NCI-H1092 (cell line): ENCODE data around the gene EXOC6B.
"Not testable (repeated sequence)": the region's sequence is repeated elsewhere in the genome, so short reads cannot be mapped to it uniquely, and the experiment has no call there.

Experiments used
- DNase-seq: peaks from one replicate; lab custom pipeline; 2025; lab: John Stamatoyannopoulos, UW

EXOC6B gene

GRCh38 chr2:72431737-72432136 lies 394.1 kb downstream of the EXOC6B start:
- no peak for DNase-seq

GRCh38 chr2:72427022-72427861 lies 398.6 kb downstream of the EXOC6B start:
- DNase-seq = no peak

GRCh38 chr2:72425996-72426395 lies 399.8 kb downstream of the EXOC6B start:
- DNase-seq = no peak

GRCh38 chr2:72423756-72424155 lies 402.1 kb downstream of the EXOC6B start:
- DNase-seq = no peak

GRCh38 chr2:72421771-72422379 lies 404.0 kb downstream of the EXOC6B start:
- DNase-seq = not testable (repeated sequence)

GRCh38 chr2:72415781-72416475 lies 409.9 kb downstream of the EXOC6B start:
- no peak for DNase-seq

- DNase-seq = no peak
These were observed 410.6 kb downstream of the EXOC6B start for GRCh38 chr2:72415241-72415661.

GRCh38 chr2:72414137-72414760 lies 411.6 kb downstream of the EXOC6B start:
- DNase-seq = no peak

GRCh38 chr2:72413716-72414115 lies 412.1 kb downstream of the EXOC6B start:
- DNase-seq = no peak

GRCh38 chr2:72412214-72412613 lies 413.6 kb downstream of the EXOC6B start:
- no peak for DNase-seq

GRCh38 chr2:72399879-72400278 lies 426.0 kb downstream of the EXOC6B start:
- no peak for DNase-seq

GRCh38 chr2:72395096-72395495 lies 430.7 kb downstream of the EXOC6B start:
- DNase-seq = no peak

GRCh38 chr2:72394541-72395070 lies 431.2 kb downstream of the EXOC6B start:
- peak; percentile 7 for DNase-seq

- DNase-seq = no peak
These were observed 436.4 kb downstream of the EXOC6B start for GRCh38 chr2:72389447-72389846.

- DNase-seq = no peak
These were observed 437.6 kb downstream of the EXOC6B start for GRCh38 chr2:72388263-72388662.

GRCh38 chr2:72386288-72386687 lies 439.5 kb downstream of the EXOC6B start:
- no peak for DNase-seq

GRCh38 chr2:72378753-72379348 lies 447.0 kb downstream of the EXOC6B start:
- no peak for DNase-seq

GRCh38 chr2:72367530-72368225 lies 458.2 kb downstream of the EXOC6B start:
- no peak for DNase-seq

- no peak for DNase-seq
These were observed 462.4 kb downstream of the EXOC6B start for GRCh38 chr2:72363406-72363805.

GRCh38 chr2:72362733-72363132 lies 463.1 kb downstream of the EXOC6B start:
- DNase-seq = no peak

GRCh38 chr2:72361521-72361920 lies 464.3 kb downstream of the EXOC6B start:
- DNase-seq = no peak
